Panc1 (cell line): Measurements from ENCODE around the gene FUT8. TPM values are rescaled to one million over a fixed set of nuclear protein-coding genes. Genes with fewer than 3 reads are reported as not detected.

ENCODE experiments used
- ATAC-seq: fragments of 200-7000 bp; cut with Tn5 transposase; 2 replicates; pipeline ENCODE4 v1.9.1; 2020; ENCODE audit warnings: mild to moderate bottlenecking, moderate library complexity
- BruUV-seq: library from RNA; stranded (reverse); fragments of 400-500 nt; replicated peaks from 2 replicates; lab custom pipeline; 2021; lab: Mats Ljungman, UMichigan
- CTCF ChIA-PET: fragments of 300-600 bp; sonication (Branson Sonifier 250); formaldehyde crosslinking; loops from one replicate; lab custom pipeline; 2022; ENCODE audit warnings: antibody characterized with exemption; lab: Charles Lee
- POLR2A ChIA-PET: fragments of 300-600 bp; sonication (Branson Sonifier 250); formaldehyde crosslinking; loops from one replicate; lab custom pipeline; 2022; ENCODE audit warnings: antibody characterized with exemption; lab: Charles Lee
- DNase-seq: peaks from one replicate; pipeline ENCODE4 v3.0.0-alpha.2; 2010; ENCODE audit warnings: low read depth, low spot score
- H3K27ac ChIP-seq: 2 replicates; pipeline ENCODE4 v1.5.1; 2011; ENCODE audit warnings: mild to moderate bottlenecking, low read length, inconsistent platforms
- H3K27me3 ChIP-seq: fragments of 200-500 bp; sonication (Bioruptor generic); 2 replicates; pipeline ENCODE4 v1.6.0; 2014; ENCODE audit warnings: low read length, inconsistent platforms; ENCODE audit not compliant: control insufficient read depth, insufficient read depth
- H3K36me3 ChIP-seq: fragments of 200-500 bp; sonication (Bioruptor generic); 2 replicates; pipeline ENCODE4 v1.5.1; 2014; ENCODE audit warnings: inconsistent platforms, mild to moderate bottlenecking, low read length, moderate library complexity; ENCODE audit not compliant: control insufficient read depth, insufficient read depth
- H3K4me1 ChIP-seq: 2 replicates; pipeline ENCODE4 v1.5.1; 2011; ENCODE audit warnings: inconsistent platforms, mild to moderate bottlenecking, low read length, moderate library complexity; ENCODE audit not compliant: control insufficient read depth, insufficient read depth
- H3K4me3 ChIP-seq, 2 experiments: 2 replicates each; pipeline ENCODE4 v1.5.1; 2011 to 2012; ENCODE audit warnings: low read depth in 2 of 2, low read length in 2 of 2, mild to moderate bottlenecking in 2 of 2, inconsistent platforms in 1 of 2, moderate library complexity in 1 of 2
- H3K9me3 ChIP-seq: fragments of 200-500 bp; sonication (Bioruptor generic); 2 replicates; pipeline ENCODE4 v1.5.1; 2014; ENCODE audit warnings: low read depth, mild to moderate bottlenecking, inconsistent platforms, low read length, moderate library complexity; ENCODE audit not compliant: control insufficient read depth, insufficient read depth
- CTCF ChIP-seq: fragments of 450-650 bp; IDR thresholded peaks from 2 replicates; pipeline ENCODE4 v1.5.1; 2017; ENCODE audit warnings: mild to moderate bottlenecking
- POLR2AphosphoS5 ChIP-seq: IDR thresholded peaks from 2 replicates; pipeline ENCODE4 v1.6.1; 2012; ENCODE audit warnings: mild to moderate bottlenecking, low read depth, low read length, moderate library complexity
- REST ChIP-seq, 2 experiments: IDR thresholded peaks; 2 replicates each; pipeline ENCODE4 v1.6.1; 2011 to 2012; ENCODE audit warnings: low read depth in 2 of 2, control low read depth in 1 of 2, low read length in 1 of 2, mild to moderate bottlenecking in 1 of 2, moderate library complexity in 1 of 2; ENCODE audit not compliant: insufficient read depth in 1 of 2
- SIN3A ChIP-seq: IDR thresholded peaks from 2 replicates; pipeline ENCODE4 v1.6.1; 2012; ENCODE audit warnings: low read depth, mild to moderate bottlenecking, low read length, moderate library complexity, borderline replicate concordance; ENCODE audit not compliant: insufficient read depth
- TCF7L2 ChIP-seq: IDR thresholded peaks from 2 replicates; pipeline ENCODE4 v1.6.1; 2011; ENCODE audit warnings: mild to moderate bottlenecking, low read depth, low read length, inconsistent platforms
- in situ Hi-C: cut with HindIII; loops from 2 replicates; pipeline ENCODE4 v1.10.0; 2016; ENCODE audit warnings: low sequenced_read_pairs, low pct_unique_long_range_greater_than_20kb
- intact Hi-C: fragments of 100-400 bp; cut with micrococcal nuclease; formaldehyde crosslinking; loops from one replicate; pipeline ENCODE4 v1.10.0; 2022; ENCODE audit not compliant: unreplicated experiment
- total RNA-seq: library from RNA; stranded (reverse); gene quantifications from one replicate; pipeline ENCODE4 v1.2.1, GENCODE V29; 2021; ENCODE audit not compliant: unreplicated experiment

Gene FUT8
- total RNA-seq, 1 experiment from 2014 or later: 31.4 TPM

- DNase-seq (no peak), ATAC-seq (no peak)
- no peaks in the 10 kb centered on the region for H3K27me3 ChIP-seq
- BruUV-seq: no TSS peak
- no peak overlapping the region for H3K4me3 ChIP-seq
- CTCF ChIA-PET: no interaction called here
- in situ Hi-C loops: no loop called here
- no peaks in the 10 kb centered on the region; the same call in 1 of the 2 replicates for H3K4me1 ChIP-seq
- intact Hi-C loops: no loop called here
- no peaks in the 10 kb centered on the region for H3K9me3 ChIP-seq
- TF ChIP-seq POLR2AphosphoS5: no peak
- TF ChIP-seq SIN3A: no peak
- TF ChIP-seq REST (IDR thresholded peaks at IDR 0.05; ENCODE audit: insufficient read depth in 1 of 2, low read depth in 2 of 2, low read length in 1 of 2): no peak
- no peak for TF ChIP-seq TCF7L2
- TF ChIP-seq CTCF: no peak
- H3K27ac ChIP-seq: no peak overlapping the region
- POLR2A ChIA-PET: no interaction called here
- no peaks in the 10 kb centered on the region for H3K36me3 ChIP-seq
Measured at GRCh38 chr14:65499138-65499537, 86.6 kb downstream of the FUT8 start.

- in situ Hi-C loops: no loop called here
- Histone ChIP-seq H3K27ac (no peak overlapping the region), H3K36me3 (no peaks in the 10 kb centered on the region), H3K4me3 (no peak overlapping the region), H3K27me3 (no peaks in the 10 kb centered on the region), H3K9me3 (no peaks in the 10 kb centered on the region), H3K4me1 (no peaks in the 10 kb centered on the region; the same call in 1 of the 2 replicates)
- POLR2A ChIA-PET: interaction anchor here (0.6 kb wide), 1 partner anchor 162 kb away, joined by 3 read pairs; no protein-coding TSS in a partner anchor
- DNase-seq (no peak), ATAC-seq (no peak)
- no TSS peak for BruUV-seq
- CTCF ChIA-PET: no interaction called here
- intact Hi-C loops: no loop called here
- TF ChIP-seq TCF7L2 (no peak), SIN3A (no peak), CTCF (no peak), REST (IDR thresholded peaks at IDR 0.05; ENCODE audit: insufficient read depth in 1 of 2, low read depth in 2 of 2, low read length in 1 of 2) (no peak), POLR2AphosphoS5 (no peak)
Measured at GRCh38 chr14:65500075-65500474, 87.5 kb downstream of the FUT8 start.
